Muscle layer of colon (tissue), 2 donors: ENCODE data around the gene NEK1.
"Not testable (repeated sequence)": the region's sequence is repeated elsewhere in the genome, so short reads cannot be mapped to it uniquely, and the experiment has no call there.

Experiments
- H3K27ac ChIP-seq: one replicate; pipeline ENCODE4 v1.7.0; 2013; ENCODE audit warnings: low read depth, mild to moderate bottlenecking, low read length, moderate library complexity
- H3K27me3 ChIP-seq, 2 donors: one replicate each; pipeline ENCODE4 v1.7.0; 2013; ENCODE audit warnings: low read length in 2 of 2, mild to moderate bottlenecking in 2 of 2; ENCODE audit not compliant: insufficient read depth in 2 of 2, control insufficient read depth in 1 of 2
- H3K36me3 ChIP-seq: one replicate; pipeline ENCODE4 v1.7.0; 2013; ENCODE audit warnings: mild to moderate bottlenecking, low read length; ENCODE audit not compliant: insufficient read depth
- H3K4me1 ChIP-seq: one replicate; pipeline ENCODE4 v1.7.0; 2013; ENCODE audit warnings: mild to moderate bottlenecking, low read length; ENCODE audit not compliant: insufficient read depth
- H3K4me3 ChIP-seq, 2 donors: one replicate each; pipeline ENCODE4 v1.7.0; 2013; ENCODE audit warnings: low read length in 2 of 2, low read depth in 1 of 2, mild to moderate bottlenecking in 1 of 2, moderate library complexity in 1 of 2
- H3K9ac ChIP-seq: one replicate; pipeline ENCODE4 v1.7.0; 2013; ENCODE audit warnings: low read length
- H3K9me3 ChIP-seq: one replicate; pipeline ENCODE4 v1.7.0; 2013; ENCODE audit warnings: mild to moderate bottlenecking, low read length
- donor health status: abdominal sarcoma.
- donor health status: Adenocarcinoma of cecum.

The NEK1 gene

GRCh38 chr4:169485086-169485485 lies 127.3 kb downstream of the NEK1 start:
- Histone ChIP-seq H3K4me1 (no peaks in the 10 kb centered on the region), H3K27me3 (no peaks in the 10 kb centered on the region), H3K27ac (no peak overlapping the region)

DNA sequence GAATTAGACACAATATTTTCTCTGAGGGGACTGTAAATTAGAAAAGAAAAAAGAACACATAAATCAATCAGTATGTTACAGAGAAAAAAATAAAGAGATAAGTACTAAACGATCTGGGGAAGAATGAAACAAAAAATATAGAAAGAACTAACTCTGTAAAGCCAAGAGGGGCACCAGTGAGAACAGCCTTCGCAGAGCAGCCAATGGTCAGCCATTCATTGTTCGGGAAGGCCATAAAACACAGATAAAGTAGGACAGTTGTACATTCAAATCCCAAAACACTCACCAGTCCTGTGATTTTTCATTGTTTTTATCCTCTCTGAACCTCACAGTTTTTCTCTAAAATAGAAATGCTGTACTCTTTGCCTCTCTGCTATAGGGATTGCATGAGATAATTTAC lies 127.9 kb downstream of the NEK1 start:
- Histone ChIP-seq H3K9ac (no peak overlapping the region), H3K36me3 (no peaks in the 10 kb centered on the region), H3K4me3 (no peak overlapping the region), H3K4me1 (no peaks in the 10 kb centered on the region), H3K27ac (no peak overlapping the region), H3K27me3 (no peaks in the 10 kb centered on the region), H3K9me3 (no peaks in the 10 kb centered on the region)

More at GRCh38 chr4:169485086-169485485, 127.3 kb downstream of the NEK1 start:
- H3K9ac ChIP-seq, result no peak overlapping the region
- H3K4me3 ChIP-seq, result no peak overlapping the region
- H3K9me3 ChIP-seq, result no peaks in the 10 kb centered on the region
- no peaks in the 10 kb centered on the region for H3K36me3 ChIP-seq

DNA sequence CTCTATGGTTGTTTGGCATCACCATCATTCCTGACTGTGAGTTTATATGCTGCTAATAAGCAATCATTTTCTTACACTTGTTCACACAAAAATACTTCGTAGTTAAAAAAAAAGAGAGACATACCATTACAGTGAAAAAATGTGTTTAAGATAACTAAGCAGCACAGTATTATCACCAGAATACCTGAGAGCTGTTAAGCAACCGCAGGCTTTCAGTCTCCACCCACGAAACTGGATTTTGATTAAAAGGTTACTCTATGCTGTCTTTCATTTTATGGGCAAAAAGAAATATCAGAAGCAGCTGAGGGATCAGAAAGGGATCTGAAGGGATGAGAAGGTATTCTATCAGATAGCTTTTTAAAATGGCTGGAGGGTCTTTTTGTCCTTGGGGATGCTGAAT lies 148.3 kb downstream of the NEK1 start:
- Histone ChIP-seq H3K4me1 (no peaks in the 10 kb centered on the region), H3K27me3 (no peaks in the 10 kb centered on the region), H3K36me3 (no peaks in the 10 kb centered on the region), H3K27ac (no peak overlapping the region), H3K9ac (no peak overlapping the region), H3K4me3 (no peak overlapping the region), H3K9me3 (no peaks in the 10 kb centered on the region)

- H3K9ac ChIP-seq, result no peak overlapping the region
- no peaks in the 10 kb centered on the region for H3K4me1 ChIP-seq
- no peak overlapping the region for H3K4me3 ChIP-seq
- no peak overlapping the region for H3K27ac ChIP-seq
- no peaks in the 10 kb centered on the region for H3K9me3 ChIP-seq
- no peaks in the 10 kb centered on the region for H3K27me3 ChIP-seq
- no peaks in the 10 kb centered on the region for H3K36me3 ChIP-seq
These were observed 152.3 kb downstream of the NEK1 start for GRCh38 chr4:169460081-169460480.

DNA sequence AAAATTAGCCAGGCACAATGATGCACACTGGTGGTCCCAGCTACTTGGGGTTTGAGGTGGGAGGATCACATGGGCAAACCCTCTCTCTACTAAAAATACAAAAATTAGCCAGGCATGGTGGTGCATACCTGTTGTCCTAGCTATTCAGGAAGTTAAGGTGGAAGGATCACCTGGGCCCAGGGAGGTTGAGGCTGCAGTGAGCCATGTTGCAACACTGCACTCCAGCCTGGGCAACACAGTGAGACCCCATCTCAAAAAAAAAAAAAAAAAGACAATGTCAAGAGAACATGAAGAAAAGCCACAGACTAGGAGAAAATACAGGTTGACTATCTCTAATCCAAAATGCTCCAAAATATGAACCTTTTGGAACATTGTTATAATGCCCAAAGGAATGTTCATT lies 153.8 kb downstream of the NEK1 start:
- Histone ChIP-seq H3K4me3 (no peak overlapping the region), H3K27me3 (no peaks in the 10 kb centered on the region), H3K9ac (no peak overlapping the region), H3K9me3 (no peaks in the 10 kb centered on the region), H3K27ac (no peak overlapping the region), H3K4me1 (no peaks in the 10 kb centered on the region), H3K36me3 (no peaks in the 10 kb centered on the region)

DNA sequence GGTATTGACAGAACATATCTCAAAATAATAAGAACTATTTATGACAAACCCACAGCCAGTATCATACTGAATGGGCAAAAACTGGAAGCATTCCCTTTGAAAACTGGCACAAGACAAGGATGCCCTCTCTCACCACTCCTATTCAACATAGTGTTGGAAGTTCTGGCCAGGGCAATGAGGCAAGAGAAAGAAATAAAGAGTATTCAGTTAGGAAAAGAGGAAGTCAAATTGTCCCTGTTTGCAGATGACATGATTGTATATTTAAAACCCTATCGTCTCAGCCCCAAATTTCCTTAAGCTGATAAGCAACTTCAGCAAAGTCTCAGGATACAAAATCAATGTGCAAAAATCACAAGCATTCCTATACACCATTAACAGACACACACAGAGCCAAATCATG lies 159.7 kb downstream of the NEK1 start:
- not testable (repeated sequence) for H3K27ac ChIP-seq, H3K36me3 ChIP-seq, H3K9me3 ChIP-seq, H3K9ac ChIP-seq, H3K4me1 ChIP-seq, H3K27me3 ChIP-seq, H3K4me3 ChIP-seq

DNA sequence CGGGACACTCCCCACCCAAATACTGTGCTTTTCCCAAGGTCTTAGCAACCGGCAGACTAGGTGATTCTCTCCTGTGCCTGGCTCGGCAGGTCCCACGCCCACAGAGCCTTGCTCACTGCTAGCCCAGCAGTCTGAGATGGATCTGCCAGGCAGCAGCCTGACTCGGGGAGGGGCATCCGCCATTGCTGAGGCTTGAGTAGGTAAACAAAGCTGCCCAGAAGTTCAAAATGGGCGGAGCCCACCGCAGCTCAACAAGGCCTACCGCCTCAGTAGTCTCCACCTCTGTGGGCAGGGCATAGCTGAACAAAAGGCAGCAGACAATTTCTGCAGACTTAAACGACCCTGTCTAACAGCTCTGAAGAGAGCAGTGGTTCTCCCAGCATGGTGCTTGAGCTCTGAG lies 163.4 kb downstream of the NEK1 start:
- H3K36me3 ChIP-seq, H3K9me3 ChIP-seq, H3K27me3 ChIP-seq, H3K9ac ChIP-seq, H3K4me3 ChIP-seq, H3K27ac ChIP-seq, H3K4me1 ChIP-seq: not testable (repeated sequence)

GRCh38 chr4:169446824-169447223 lies 165.6 kb downstream of the NEK1 start:
- no peak overlapping the region for H3K4me3 ChIP-seq
- H3K9me3 ChIP-seq, result no peaks in the 10 kb centered on the region
- no peak overlapping the region for H3K27ac ChIP-seq
- no peaks in the 10 kb centered on the region for H3K36me3 ChIP-seq
- H3K4me1 ChIP-seq, result no peaks in the 10 kb centered on the region
- H3K27me3 ChIP-seq, result no peaks in the 10 kb centered on the region
- H3K9ac ChIP-seq, result no peak overlapping the region

DNA sequence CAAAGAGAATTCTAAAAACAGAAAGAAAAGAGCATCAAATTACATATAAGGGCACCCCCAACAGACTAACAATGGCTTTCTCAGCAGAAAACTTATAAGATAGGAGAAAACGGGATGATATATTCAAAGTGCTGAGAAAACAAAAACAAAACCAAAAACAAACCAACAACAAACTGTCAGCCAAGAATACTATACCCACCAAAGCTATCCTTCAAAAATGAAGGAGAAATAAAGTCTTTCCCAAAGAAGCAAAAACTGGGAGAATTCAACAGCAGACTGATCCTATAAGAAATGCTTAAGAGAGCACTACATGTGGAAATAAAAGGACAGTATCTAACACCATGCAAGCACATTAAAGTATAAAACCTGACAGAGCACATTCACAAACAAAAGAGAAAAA lies 168.6 kb downstream of the NEK1 start:
- Histone ChIP-seq H3K4me1 (peaks cover 7% of the 10 kb centered on the region), H3K27ac (no peak overlapping the region), H3K9ac (no peak overlapping the region), H3K4me3 (no peak overlapping the region), H3K9me3 (no peaks in the 10 kb centered on the region), H3K27me3 (no peaks in the 10 kb centered on the region), H3K36me3 (no peaks in the 10 kb centered on the region)

- no peaks in the 10 kb centered on the region for H3K9me3 ChIP-seq
- no peaks in the 10 kb centered on the region for H3K36me3 ChIP-seq
- H3K9ac ChIP-seq, result no peak overlapping the region
- H3K27ac ChIP-seq, result no peak overlapping the region
- no peaks in the 10 kb centered on the region for H3K27me3 ChIP-seq
- peaks cover 10% of the 10 kb centered on the region for H3K4me1 ChIP-seq
- H3K4me3 ChIP-seq, result no peak overlapping the region
These were observed 171.9 kb downstream of the NEK1 start for GRCh38 chr4:169440446-169440845.

DNA sequence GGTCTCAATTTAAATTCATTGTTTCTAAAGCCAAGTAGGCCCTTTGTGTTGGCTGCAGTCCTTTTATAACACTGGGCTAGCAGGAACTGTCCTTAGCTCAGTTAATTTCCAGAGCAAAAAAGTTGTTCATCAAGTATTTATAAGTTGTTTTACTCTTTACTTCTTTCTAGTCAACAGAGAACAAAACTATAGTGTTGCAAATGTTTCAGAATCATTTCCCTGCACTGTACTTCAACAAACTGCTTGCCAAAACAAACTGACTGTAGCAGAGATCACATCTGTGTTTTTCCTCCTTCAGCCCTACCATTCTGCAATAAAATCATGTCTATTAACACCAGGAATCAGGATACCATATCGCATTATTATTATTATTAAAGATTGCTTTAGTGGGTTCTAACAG lies 173.1 kb downstream of the NEK1 start:
- Histone ChIP-seq H3K36me3 (no peaks in the 10 kb centered on the region), H3K27me3 (no peaks in the 10 kb centered on the region), H3K4me1 (peaks cover 10% of the 10 kb centered on the region), H3K9me3 (no peaks in the 10 kb centered on the region), H3K27ac (no peak overlapping the region), H3K9ac (no peak overlapping the region), H3K4me3 (no peak overlapping the region)

GRCh38 chr4:169438057-169438480 lies 174.3 kb downstream of the NEK1 start:
- H3K9me3 ChIP-seq, result no peaks in the 10 kb centered on the region
- H3K27me3 ChIP-seq, result no peaks in the 10 kb centered on the region
- no peak overlapping the region for H3K9ac ChIP-seq
- no peaks in the 10 kb centered on the region for H3K36me3 ChIP-seq
- peaks cover 10% of the 10 kb centered on the region for H3K4me1 ChIP-seq
- no peak overlapping the region for H3K4me3 ChIP-seq
- H3K27ac ChIP-seq, result no peak overlapping the region
